ENCODE results near the gene GAS2L3.
A peak's percentile ranks its signal among the peaks of the same experiment; 100 is the strongest.
"Not testable (repeated sequence)": the region's sequence is repeated elsewhere in the genome, so short reads cannot be mapped to it uniquely, and the experiment has no call there.

The GAS2L3 gene

GRCh38 chr12:100573292-100574186 is at the start of gene GAS2L3:
Gene GAS2L3, plus strand, starts transcription at chr12:100573684. Its CDS starts 21,221 bp downstream, at chr12:100594905.
- DNase-seq, result peak; percentile 58

GRCh38 chr12:100528034-100528433 is 45.5 kb upstream of the GAS2L3 start:
- no peak for DNase-seq

DNA sequence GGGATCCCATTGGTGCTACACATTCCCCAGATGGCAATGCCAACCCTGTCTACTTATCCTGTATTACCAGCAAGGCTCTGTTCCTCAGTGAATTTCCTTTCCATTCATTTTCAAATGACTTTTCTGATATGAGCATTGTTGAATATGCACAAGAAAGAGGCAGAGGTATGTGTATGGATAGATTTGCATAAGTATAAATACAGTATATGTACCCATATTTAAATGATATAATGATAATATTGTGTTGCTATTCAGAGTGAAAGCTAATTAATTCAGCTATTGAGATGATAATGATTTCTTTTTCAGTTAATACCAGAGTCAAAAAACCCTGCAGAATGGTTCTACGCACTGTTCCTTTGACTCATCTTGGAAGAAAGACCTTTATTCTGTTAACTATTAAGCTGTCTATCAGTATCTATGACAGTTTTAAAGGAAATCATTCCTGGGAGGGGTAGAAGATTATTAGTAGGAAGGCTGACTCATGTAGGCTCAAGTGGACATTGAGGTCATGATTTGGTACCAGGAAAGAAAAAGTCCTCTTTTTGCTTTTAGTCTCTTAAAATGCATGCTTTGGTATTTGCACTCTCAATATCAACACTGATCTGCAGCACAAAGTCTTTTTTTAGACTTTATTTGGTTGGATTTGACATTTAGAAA is 44.9 kb upstream of the GAS2L3 start:
- DNase-seq, result no peak

- DNase-seq, result no peak
Measured at GRCh38 chr12:100529756-100530350, 43.6 kb upstream of the GAS2L3 start.

- DNase-seq, result no peak
Measured at GRCh38 chr12:100533376-100533775, 40.1 kb upstream of the GAS2L3 start.

DNA sequence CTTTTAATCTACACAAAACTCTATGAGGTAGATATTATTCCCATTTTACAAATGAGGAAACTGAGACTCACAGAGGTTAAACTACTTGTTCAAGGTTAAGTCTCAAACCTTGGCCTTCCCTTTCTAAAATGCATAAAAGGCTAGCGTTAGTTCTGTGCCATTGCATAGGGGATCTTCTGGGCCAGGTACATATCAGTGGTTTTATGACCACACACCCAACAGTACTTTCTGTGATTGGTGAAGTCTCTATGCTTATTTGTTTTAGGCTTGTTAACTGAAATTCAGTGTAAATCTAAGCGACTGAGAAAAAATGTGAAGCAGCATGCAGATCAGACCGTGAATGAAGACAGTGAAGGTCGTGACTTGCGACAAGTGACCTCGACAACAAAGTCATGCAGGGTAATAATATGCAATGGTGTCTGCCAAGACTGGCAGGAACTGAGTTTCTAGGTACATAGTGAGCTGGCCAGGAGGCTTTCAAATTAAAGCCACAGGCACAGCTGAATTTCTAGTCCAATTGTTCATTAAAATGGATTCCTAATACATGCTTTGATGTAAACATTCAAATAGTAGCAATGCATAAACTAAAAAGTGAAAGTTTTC is 38.8 kb upstream of the GAS2L3 start:
- DNase-seq, result no peak

GRCh38 chr12:100539202-100539601 is 34.3 kb upstream of the GAS2L3 start:
- no peak for DNase-seq

GRCh38 chr12:100544165-100544564 is 29.3 kb upstream of the GAS2L3 start:
- DNase-seq, result no peak

DNA sequence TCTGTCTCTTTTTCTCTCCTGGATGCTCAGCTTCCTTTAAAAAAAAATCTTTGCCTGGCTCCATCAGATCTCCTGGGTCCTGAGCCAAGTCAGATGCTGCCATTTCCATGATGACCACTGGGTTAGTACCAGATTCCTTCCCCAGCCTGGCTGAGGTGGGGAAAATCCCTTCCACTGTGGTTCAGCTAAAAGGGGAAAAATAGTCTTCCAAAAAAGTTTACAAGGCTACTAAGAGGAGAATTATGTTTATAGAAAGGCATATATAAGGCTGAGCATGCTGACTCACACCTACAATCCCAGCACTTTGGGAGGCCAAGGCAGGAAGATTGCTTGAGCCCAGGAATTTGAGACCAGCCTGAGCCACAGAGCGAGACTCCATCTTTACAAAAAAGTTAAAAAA is 28.4 kb upstream of the GAS2L3 start:
- no peak for DNase-seq

GRCh38 chr12:100553936-100554335 is 19.5 kb upstream of the GAS2L3 start:
- DNase-seq, result no peak

GRCh38 chr12:100554608-100555077 is 18.8 kb upstream of the GAS2L3 start:
- no peak for DNase-seq

- DNase-seq, result no peak
Measured at GRCh38 chr12:100555722-100556121, 17.8 kb upstream of the GAS2L3 start.

DNA sequence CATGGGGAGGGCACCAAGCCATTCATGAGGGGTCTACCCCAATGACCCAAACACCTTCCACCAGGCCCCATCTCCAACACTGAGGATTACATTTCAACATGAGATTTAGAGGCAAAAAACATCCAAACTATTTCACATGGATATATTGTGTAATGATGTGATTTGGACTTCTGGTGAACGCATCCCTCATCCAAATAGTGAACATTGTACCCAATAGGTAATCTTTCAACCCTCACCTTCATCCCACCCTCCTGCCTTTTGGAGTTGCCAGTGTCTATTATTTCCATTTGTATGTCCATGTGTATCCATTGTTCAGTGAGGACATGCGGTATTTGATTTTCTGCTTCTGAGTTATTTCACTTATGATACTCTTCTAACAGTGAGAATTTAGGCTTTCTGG is 16.1 kb upstream of the GAS2L3 start:
- DNase-seq, result no peak

DNA sequence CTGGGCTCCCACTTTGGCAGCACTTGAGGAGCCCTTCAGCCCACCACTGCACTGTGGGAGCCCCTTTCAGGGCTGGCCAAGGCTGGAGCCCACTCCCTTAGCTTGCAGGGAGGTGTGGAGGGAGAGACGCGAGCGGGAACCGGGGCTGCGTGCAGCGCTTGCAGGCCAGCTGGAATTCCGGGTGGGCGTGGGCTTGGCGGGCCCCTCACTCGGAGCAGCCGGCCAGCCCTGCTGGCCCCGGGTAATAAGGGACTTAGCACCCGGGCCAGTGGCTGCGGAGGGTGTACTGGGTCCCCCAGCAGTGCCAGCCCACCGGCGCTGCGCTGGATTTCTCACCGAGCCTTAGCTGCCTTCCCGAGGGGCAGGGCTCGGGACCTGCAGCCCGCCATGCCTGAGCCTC is 14.2 kb upstream of the GAS2L3 start:
- not testable (repeated sequence) for DNase-seq

DNA sequence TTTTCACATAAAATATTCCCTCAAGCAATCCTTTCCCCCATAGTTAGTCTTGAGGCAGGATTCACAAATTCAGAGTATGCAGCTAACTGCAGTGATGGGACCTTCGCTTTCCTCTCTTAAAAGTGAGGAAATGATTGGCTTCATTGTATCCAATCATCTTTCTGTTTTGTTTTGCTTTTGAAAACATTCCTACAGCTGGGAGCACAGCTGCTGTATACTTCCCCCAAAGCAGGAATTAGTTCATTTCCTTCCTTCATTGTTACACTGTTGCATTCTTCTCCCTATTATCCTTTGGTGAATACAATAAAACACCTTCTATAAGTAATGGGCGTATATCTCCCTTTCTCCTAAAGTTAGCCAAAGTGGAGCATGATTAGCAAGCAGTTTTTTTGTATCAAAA is 9.4 kb upstream of the GAS2L3 start:
- no peak for DNase-seq

DNA sequence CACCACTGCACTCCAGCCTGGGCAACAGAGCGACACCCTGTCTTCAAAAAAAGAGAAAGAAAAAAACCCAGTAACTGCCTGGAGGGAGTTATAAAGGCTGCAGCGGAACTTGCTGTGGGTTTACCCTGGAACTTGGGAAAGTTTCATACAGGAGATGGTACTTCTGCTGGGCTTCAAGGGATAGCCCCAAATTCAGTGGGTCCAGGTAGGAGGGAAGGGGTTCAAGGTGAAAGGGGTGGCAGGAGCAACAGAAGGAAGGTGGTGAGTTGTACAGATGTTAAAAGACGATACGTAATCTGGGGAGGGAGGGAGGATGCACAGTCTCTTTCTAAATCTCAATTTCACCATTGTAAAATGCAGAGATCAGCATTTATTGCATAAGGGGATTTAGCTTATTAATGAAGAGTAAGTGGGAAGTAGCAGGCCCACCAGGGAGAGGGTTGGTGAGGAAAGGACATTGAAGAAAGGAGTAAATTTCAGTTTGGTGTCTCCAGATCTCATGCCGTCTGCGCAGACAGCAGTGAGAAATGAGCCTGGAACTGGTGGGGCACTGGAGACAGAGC is 8.5 kb upstream of the GAS2L3 start:
- DNase-seq, result no peak

- DNase-seq, result no peak
Measured at GRCh38 chr12:100565987-100566545, 7.4 kb upstream of the GAS2L3 start.

- DNase-seq, result no peak
Measured at GRCh38 chr12:100566887-100567637, 6.4 kb upstream of the GAS2L3 start.

- no peak for DNase-seq
Measured at GRCh38 chr12:100567945-100568344, 5.5 kb upstream of the GAS2L3 start.

- DNase-seq, result no peak
Measured at GRCh38 chr12:100572184-100572583, 1.3 kb upstream of the GAS2L3 start.

DNA sequence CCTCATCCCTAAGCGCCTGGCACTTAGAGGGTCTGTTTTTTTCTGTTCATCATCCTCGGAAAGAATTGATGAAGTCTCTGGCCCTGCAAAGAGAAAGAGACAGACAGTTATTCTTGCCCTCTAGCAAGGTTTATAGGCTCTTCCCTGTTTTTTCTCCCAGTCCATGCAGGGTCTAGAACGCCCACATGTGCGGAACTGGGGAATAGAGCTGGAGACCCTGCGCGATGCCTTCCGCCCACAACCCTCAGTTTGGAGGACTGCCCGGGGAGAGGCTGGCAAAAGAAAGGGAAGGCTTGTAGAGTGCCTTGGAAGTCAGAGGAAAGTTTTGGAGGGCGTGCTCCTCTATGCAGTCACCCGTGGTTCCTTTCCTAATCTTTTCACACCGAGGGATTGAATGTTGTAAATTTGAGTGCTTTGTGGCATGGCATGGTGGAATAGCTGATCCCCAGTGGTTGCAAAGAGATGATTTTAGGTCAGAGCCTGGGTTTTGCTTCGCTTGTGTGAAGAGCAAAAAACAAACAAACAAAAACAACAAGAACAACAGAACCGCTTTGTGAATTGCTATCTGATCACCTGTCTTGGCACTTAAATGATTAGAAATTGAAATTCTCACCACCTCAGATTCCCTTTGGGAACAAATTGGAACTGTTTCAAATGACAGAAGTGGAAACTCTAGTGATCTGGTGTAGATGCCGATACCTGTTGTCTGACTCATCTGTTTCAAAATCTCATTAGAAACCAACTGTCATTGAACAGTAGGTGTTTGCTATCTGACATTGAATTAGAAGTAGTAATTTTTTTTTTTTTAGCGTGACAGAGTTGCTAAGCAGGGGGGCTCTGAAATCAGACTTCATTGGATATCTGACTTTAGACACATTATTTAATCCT is 947 bp downstream of the GAS2L3 start:
- no peak for DNase-seq
